ENCODE results near the gene CDH4. TPM values are rescaled to one million over a fixed set of nuclear protein-coding genes. Genes with fewer than 3 reads are reported as not detected.

CDH4 gene
- total RNA-seq, 2 donors from 2014 or later: not detected

GRCh38 chr20:61833807-61834610 lies 581.9 kb downstream of the CDH4 start:
- ATAC-seq (ENCODE audit: insufficient number of reproducible peaks, low FRiP score, low read depth) (no peak), DNase-seq (ENCODE audit: low spot score) (no peak)
- Histone ChIP-seq H3K27ac (no peak overlapping the region), H3K4me3 (no peak overlapping the region), H3K4me1 (ENCODE audit: control insufficient read depth in 1 of 2, low read depth in 2 of 2) (no peaks in the 10 kb centered on the region), H3K27me3 (replicated peaks; ENCODE audit: insufficient read depth) (no peaks in the 10 kb centered on the region), H3K9me3 (no peaks in the 10 kb centered on the region), H3K36me3 (no peaks in the 10 kb centered on the region)
- no peak for TF ChIP-seq CTCF (IDR thresholded peaks at IDR 0.05)

GRCh38 chr20:61835301-61835700 lies 583.2 kb downstream of the CDH4 start:
- Histone ChIP-seq H3K27ac (no peak overlapping the region), H3K27me3 (replicated peaks; ENCODE audit: insufficient read depth) (no peaks in the 10 kb centered on the region), H3K4me1 (ENCODE audit: control insufficient read depth in 1 of 2, low read depth in 2 of 2) (no peaks in the 10 kb centered on the region), H3K9me3 (no peaks in the 10 kb centered on the region), H3K36me3 (no peaks in the 10 kb centered on the region), H3K4me3 (no peak overlapping the region)
- no peak for TF ChIP-seq CTCF (IDR thresholded peaks at IDR 0.05)
- DNase-seq (ENCODE audit: low spot score): no peak
- ATAC-seq (ENCODE audit: insufficient number of reproducible peaks, low FRiP score, low read depth): no peak

GRCh38 chr20:61835791-61836350 lies 583.8 kb downstream of the CDH4 start:
- Histone ChIP-seq H3K27me3 (replicated peaks; ENCODE audit: insufficient read depth) (no peaks in the 10 kb centered on the region), H3K4me1 (ENCODE audit: control insufficient read depth in 1 of 2, low read depth in 2 of 2) (no peaks in the 10 kb centered on the region), H3K36me3 (no peaks in the 10 kb centered on the region), H3K4me3 (no peak overlapping the region), H3K27ac (no peak overlapping the region), H3K9me3 (no peaks in the 10 kb centered on the region)
- TF ChIP-seq CTCF (IDR thresholded peaks at IDR 0.05): no peak
- ATAC-seq (ENCODE audit: insufficient number of reproducible peaks, low FRiP score, low read depth): no peak
- DNase-seq (ENCODE audit: low spot score): no peak

GRCh38 chr20:61837200-61837599 lies 585.1 kb downstream of the CDH4 start:
- no peak for DNase-seq (ENCODE audit: low spot score)
- TF ChIP-seq CTCF (IDR thresholded peaks at IDR 0.05): no peak
- Histone ChIP-seq H3K4me1 (ENCODE audit: control insufficient read depth in 1 of 2, low read depth in 2 of 2) (no peaks in the 10 kb centered on the region), H3K27me3 (replicated peaks; ENCODE audit: insufficient read depth) (no peaks in the 10 kb centered on the region), H3K36me3 (no peaks in the 10 kb centered on the region), H3K4me3 (no peak overlapping the region), H3K9me3 (no peaks in the 10 kb centered on the region), H3K27ac (no peak overlapping the region)
- no peak for ATAC-seq (ENCODE audit: insufficient number of reproducible peaks, low FRiP score, low read depth)

- Histone ChIP-seq H3K27me3 (replicated peaks; ENCODE audit: insufficient read depth) (no peaks in the 10 kb centered on the region), H3K36me3 (no peaks in the 10 kb centered on the region), H3K4me1 (ENCODE audit: control insufficient read depth in 1 of 2, low read depth in 2 of 2) (no peaks in the 10 kb centered on the region), H3K4me3 (no peak overlapping the region), H3K9me3 (no peaks in the 10 kb centered on the region), H3K27ac (no peak overlapping the region)
- ATAC-seq (ENCODE audit: insufficient number of reproducible peaks, low FRiP score, low read depth) (no peak), DNase-seq (ENCODE audit: low spot score) (no peak)
- TF ChIP-seq CTCF (IDR thresholded peaks at IDR 0.05): no peak
Observed at GRCh38 chr20:61839223-61839911, 587.3 kb downstream of the CDH4 start.
